ENCODE data around the gene IL17C.
"Not testable (repeated sequence)": the region's sequence is repeated elsewhere in the genome, so short reads cannot be mapped to it uniquely, and the experiment has no call there.

DNA sequence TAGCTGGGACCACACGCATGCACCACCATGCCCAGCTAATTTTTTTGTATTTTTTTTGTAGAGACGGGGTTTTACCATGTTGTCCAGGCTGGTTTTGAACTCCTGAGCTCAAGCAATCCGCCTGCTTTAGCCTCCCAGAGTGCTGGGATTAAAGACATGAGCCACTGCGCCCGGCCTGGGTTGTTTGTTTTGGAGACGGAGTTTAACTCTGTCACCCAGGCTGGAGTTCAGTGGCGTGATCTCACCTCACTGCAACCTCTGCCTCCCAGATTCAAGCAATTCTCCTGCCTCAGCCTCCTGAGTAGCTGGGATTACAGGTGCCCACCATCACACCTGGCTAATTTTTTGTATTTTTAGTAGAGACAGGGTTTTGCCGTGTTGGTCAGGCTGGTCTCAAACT, 28.9 kb upstream of the IL17C start:
- TF ChIP-seq, protein P1, sequence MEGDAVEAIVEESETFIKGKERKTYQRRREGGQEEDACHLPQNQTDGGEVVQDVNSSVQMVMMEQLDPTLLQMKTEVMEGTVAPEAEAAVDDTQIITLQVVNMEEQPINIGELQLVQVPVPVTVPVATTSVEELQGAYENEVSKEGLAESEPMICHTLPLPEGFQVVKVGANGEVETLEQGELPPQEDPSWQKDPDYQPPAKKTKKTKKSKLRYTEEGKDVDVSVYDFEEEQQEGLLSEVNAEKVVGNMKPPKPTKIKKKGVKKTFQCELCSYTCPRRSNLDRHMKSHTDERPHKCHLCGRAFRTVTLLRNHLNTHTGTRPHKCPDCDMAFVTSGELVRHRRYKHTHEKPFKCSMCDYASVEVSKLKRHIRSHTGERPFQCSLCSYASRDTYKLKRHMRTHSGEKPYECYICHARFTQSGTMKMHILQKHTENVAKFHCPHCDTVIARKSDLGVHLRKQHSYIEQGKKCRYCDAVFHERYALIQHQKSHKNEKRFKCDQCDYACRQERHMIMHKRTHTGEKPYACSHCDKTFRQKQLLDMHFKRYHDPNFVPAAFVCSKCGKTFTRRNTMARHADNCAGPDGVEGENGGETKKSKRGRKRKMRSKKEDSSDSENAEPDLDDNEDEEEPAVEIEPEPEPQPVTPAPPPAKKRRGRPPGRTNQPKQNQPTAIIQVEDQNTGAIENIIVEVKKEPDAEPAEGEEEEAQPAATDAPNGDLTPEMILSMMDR (IDR thresholded peaks at IDR 0.05) = not testable (repeated sequence)
- not testable (repeated sequence) for TF ChIP-seq POLR2A (IDR thresholded peaks at IDR 0.05)
